Measurements from ENCODE around the gene RUSC2.
"Not testable (repeated sequence)": the region's sequence is repeated elsewhere in the genome, so short reads cannot be mapped to it uniquely, and the experiment has no call there.

The RUSC2 gene

DNA sequence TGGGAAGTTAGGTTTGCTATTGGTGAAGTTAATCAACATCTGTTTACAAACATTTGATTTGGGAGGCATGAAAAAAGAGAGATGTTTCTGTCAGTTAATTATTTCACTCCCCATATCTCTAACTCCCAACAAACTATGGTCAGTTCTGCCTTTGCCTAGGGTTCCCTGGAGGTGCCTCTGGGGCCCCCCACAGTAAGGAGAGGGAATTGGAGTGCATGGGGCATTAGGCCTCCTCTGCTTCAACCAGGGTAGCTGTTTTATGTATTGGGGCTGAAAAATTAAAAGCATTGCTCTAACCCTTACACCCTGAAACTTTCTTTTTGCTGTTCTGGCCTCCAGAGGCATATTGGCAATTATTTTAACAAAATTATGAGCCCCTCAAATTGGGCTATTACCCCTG lies 32.3 kb downstream of the RUSC2 start:
- DNase-seq, result no peak

- DNase-seq, result no peak
These were observed 32.8 kb downstream of the RUSC2 start for GRCh38 chr9:35522700-35523099.

GRCh38 chr9:35523556-35523955 lies 33.6 kb downstream of the RUSC2 start:
- not testable (repeated sequence) for DNase-seq

DNA sequence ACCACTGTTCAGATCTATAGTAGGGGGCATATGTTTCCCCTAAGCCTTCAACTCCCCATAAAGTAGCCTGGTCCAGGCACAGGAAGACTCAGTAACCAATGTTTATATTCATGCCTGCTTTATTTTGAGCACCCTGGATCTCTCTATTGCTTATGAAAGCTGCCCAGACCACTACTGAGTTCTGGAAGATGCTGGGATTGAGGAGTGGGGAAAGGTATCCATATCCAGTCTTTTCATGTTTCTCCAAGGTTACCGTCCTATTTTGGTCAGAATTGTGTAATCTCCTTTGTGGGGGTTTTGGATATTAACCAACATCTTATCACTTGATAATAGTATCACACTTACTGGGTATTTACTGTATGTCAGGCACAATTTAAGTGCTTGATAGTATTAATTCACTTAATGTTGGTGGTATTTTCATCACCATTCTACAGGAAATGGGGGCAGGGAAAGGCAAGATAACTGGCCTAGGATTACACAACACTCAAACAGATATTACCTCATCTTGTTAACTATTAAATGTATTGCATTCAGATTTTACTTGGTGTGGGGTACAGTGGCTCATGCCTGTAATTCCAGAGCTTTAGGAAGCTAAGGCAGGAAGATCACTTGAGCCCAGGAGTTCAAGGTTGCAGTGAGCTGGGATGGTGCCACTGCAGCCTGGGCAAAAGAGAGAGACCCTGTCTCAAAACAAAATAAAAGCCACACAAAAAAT lies 36.3 kb downstream of the RUSC2 start:
- no peak for DNase-seq

GRCh38 chr9:35529161-35529823 lies 39.4 kb downstream of the RUSC2 start:
- DNase-seq, result no peak

- DNase-seq, result no peak
These were observed 43.5 kb downstream of the RUSC2 start for GRCh38 chr9:35533398-35533797.

- not testable (repeated sequence) for DNase-seq
These were observed 45.0 kb downstream of the RUSC2 start for GRCh38 chr9:35534921-35535320.

DNA sequence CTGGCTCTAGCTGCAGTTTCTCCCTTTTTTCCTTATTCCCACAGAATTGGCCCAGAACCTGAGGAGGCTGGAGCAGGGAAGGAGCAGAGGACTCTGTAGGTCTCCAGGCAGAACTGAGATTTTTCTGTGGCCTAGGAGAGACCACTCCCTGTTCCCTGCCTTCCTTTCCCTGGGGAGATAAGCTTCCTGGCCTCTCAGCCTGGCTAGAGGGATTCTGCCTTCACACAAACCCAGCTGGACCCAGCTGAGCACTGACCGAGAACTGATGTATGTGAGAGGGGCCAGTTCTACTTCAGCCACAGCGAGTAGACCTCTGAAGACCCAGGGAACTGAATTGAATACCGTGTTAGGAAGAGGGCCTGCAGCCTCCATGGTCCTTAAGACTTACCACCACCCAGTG lies 48.0 kb downstream of the RUSC2 start:
- DNase-seq, result no peak

GRCh38 chr9:35538361-35539234 lies 48.7 kb downstream of the RUSC2 start:
- no peak for DNase-seq

Data from CD4-positive, alpha-beta T cell treated with Interleukin-4 for 4 hours (primary cell).